Measurements from ENCODE around the gene LTK. TPM values are rescaled to one million over a fixed set of nuclear protein-coding genes. Genes with fewer than 3 reads are reported as not detected.
"Not testable (repeated sequence)": the region's sequence is repeated elsewhere in the genome, so short reads cannot be mapped to it uniquely, and the experiment has no call there.

The LTK gene
- total RNA-seq, 1 experiment from 2014 or later, result 5.4 TPM

- POLR2A ChIA-PET (ENCODE audit: low non-redundant PET), result no interaction called here
- Histone ChIP-seq H3K36me3 (ENCODE audit: insufficient read depth, low read length, poor library complexity, severe bottlenecking) (peaks cover 72% of the 10 kb centered on the region), H3K27ac (ENCODE audit: low read depth, low read length, poor library complexity, severe bottlenecking) (no peak overlapping the region), H3K9me3 (ENCODE audit: low read depth, low read length, poor library complexity, severe bottlenecking) (no peaks in the 10 kb centered on the region), H3K4me1 (ENCODE audit: insufficient read depth, low read length, poor library complexity, severe bottlenecking) (no peaks in the 10 kb centered on the region), H3K4me3 (ENCODE audit: low read depth, low read length, poor library complexity, severe bottlenecking) (no peak overlapping the region), H3K27me3 (replicated peaks; ENCODE audit: insufficient read depth, low read depth, low read length, poor library complexity) (no peaks in the 10 kb centered on the region)
- CTCF ChIA-PET, result no interaction called here
- BruUV-seq (replicated peaks), result no TSS peak
- no peak for DNase-seq (ENCODE audit: low spot score)
- intact Hi-C loops (cut with micrococcal nuclease; ENCODE audit: unreplicated experiment), result no loop called here
- TF ChIP-seq EZH2 (IDR thresholded peaks at IDR 0.05; ENCODE audit: borderline replicate concordance, low read depth, low read length, poor library complexity, severe bottlenecking), result no peak
- TF ChIP-seq, protein P1, sequence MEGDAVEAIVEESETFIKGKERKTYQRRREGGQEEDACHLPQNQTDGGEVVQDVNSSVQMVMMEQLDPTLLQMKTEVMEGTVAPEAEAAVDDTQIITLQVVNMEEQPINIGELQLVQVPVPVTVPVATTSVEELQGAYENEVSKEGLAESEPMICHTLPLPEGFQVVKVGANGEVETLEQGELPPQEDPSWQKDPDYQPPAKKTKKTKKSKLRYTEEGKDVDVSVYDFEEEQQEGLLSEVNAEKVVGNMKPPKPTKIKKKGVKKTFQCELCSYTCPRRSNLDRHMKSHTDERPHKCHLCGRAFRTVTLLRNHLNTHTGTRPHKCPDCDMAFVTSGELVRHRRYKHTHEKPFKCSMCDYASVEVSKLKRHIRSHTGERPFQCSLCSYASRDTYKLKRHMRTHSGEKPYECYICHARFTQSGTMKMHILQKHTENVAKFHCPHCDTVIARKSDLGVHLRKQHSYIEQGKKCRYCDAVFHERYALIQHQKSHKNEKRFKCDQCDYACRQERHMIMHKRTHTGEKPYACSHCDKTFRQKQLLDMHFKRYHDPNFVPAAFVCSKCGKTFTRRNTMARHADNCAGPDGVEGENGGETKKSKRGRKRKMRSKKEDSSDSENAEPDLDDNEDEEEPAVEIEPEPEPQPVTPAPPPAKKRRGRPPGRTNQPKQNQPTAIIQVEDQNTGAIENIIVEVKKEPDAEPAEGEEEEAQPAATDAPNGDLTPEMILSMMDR (conservative IDR thresholded peaks at IDR 0.05; ENCODE audit: low read depth, low read length), result no peak
Measured at GRCh38 chr15:41474436-41474835, 39.2 kb downstream of the LTK start.

DNA sequence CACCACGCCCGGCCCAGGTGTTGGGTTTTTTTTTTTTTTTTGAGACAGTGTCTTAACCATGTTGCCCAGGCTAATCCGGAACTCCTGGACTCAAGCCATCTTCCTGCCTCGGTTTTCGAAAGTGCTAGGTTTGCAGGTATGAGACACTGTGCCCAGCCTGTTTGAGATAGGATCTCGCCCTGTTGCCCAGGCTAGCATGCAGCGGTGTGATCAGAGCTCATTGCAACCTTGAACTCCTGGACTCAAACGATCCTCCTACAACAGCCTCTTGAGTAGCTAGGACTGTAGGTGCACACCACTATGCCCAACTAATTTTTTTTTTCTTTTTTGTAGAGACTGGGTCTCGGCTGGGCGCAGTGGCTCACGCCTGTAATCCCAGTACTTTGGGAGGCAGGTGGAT is 40.2 kb downstream of the LTK start:
- DNase-seq (ENCODE audit: low spot score), result no peak
- Histone ChIP-seq H3K36me3 (ENCODE audit: insufficient read depth, low read length, poor library complexity, severe bottlenecking) (peaks cover 70% of the 10 kb centered on the region), H3K27ac (ENCODE audit: low read depth, low read length, poor library complexity, severe bottlenecking) (no peak overlapping the region), H3K4me1 (ENCODE audit: insufficient read depth, low read length, poor library complexity, severe bottlenecking) (no peaks in the 10 kb centered on the region), H3K9me3 (ENCODE audit: low read depth, low read length, poor library complexity, severe bottlenecking) (no peaks in the 10 kb centered on the region), H3K4me3 (ENCODE audit: low read depth, low read length, poor library complexity, severe bottlenecking) (no peak overlapping the region), H3K27me3 (replicated peaks; ENCODE audit: insufficient read depth, low read depth, low read length, poor library complexity) (no peaks in the 10 kb centered on the region)
- TF ChIP-seq EZH2 (IDR thresholded peaks at IDR 0.05; ENCODE audit: borderline replicate concordance, low read depth, low read length, poor library complexity, severe bottlenecking), result no peak
- TF ChIP-seq, protein P1 (conservative IDR thresholded peaks at IDR 0.05; ENCODE audit: low read depth, low read length), result no peak
- ChIA-PET POLR2A (ENCODE audit: low non-redundant PET) (no interaction called here), CTCF (no interaction called here)
- BruUV-seq (replicated peaks), result no TSS peak
- intact Hi-C loops (cut with micrococcal nuclease; ENCODE audit: unreplicated experiment), result no loop called here

GRCh38 chr15:41469644-41470043 is 44.0 kb downstream of the LTK start:
- H3K27ac ChIP-seq (ENCODE audit: low read depth, low read length, poor library complexity, severe bottlenecking); H3K4me3 ChIP-seq (ENCODE audit: low read depth, low read length, poor library complexity, severe bottlenecking); DNase-seq (ENCODE audit: low spot score); H3K4me1 ChIP-seq (ENCODE audit: insufficient read depth, low read length, poor library complexity, severe bottlenecking); BruUV-seq (replicated peaks); H3K27me3 ChIP-seq (replicated peaks; ENCODE audit: insufficient read depth, low read depth, low read length, poor library complexity); POLR2A ChIA-PET (ENCODE audit: low non-redundant PET); H3K9me3 ChIP-seq (ENCODE audit: low read depth, low read length, poor library complexity, severe bottlenecking): not testable (repeated sequence)
- CTCF ChIA-PET, result interaction anchor here (0.6 kb wide), 1 partner anchor 9 kb away, joined by 3 read pairs; no protein-coding TSS in a partner anchor
- peaks cover 59% of the 10 kb centered on the region for H3K36me3 ChIP-seq (ENCODE audit: insufficient read depth, low read length, poor library complexity, severe bottlenecking)
- intact Hi-C loops (cut with micrococcal nuclease; ENCODE audit: unreplicated experiment), result loop anchor here (5.0 kb wide), 1 partner anchor 433 kb away; no protein-coding TSS in a partner anchor

DNA sequence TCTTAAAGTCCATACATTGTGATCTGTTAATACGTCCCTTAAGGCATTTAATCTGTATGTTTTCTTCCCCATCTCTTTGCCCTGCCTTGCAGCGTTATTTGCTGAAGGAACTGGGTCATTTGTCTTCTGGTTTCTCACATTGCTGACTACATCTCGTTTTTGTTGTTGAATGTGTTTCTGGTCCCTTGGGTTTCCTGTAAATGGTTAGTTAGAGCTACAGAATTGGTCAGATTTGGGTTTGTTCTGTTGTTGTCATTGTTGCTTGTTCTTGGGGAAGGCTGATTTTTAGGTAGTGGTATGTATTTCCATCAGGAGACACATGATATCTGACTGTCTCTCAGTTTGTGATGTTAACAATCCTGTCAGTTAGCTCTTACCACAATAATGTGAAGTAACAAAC is 46.9 kb downstream of the LTK start:
- TF ChIP-seq EZH2 (IDR thresholded peaks at IDR 0.05; ENCODE audit: borderline replicate concordance, low read depth, low read length, poor library complexity, severe bottlenecking), result no peak
- TF ChIP-seq, protein P1 (conservative IDR thresholded peaks at IDR 0.05; ENCODE audit: low read depth, low read length), result no peak
- BruUV-seq (replicated peaks), result no TSS peak
- intact Hi-C loops (cut with micrococcal nuclease; ENCODE audit: unreplicated experiment), result loop anchor here (5.0 kb wide), 1 partner anchor 436 kb away; no protein-coding TSS in a partner anchor
- no peaks in the 10 kb centered on the region for H3K9me3 ChIP-seq (ENCODE audit: low read depth, low read length, poor library complexity, severe bottlenecking)
- H3K27ac ChIP-seq (ENCODE audit: low read depth, low read length, poor library complexity, severe bottlenecking), result no peak overlapping the region
- H3K36me3 ChIP-seq (ENCODE audit: insufficient read depth, low read length, poor library complexity, severe bottlenecking), result peaks cover 60% of the 10 kb centered on the region
- no peak overlapping the region for H3K4me3 ChIP-seq (ENCODE audit: low read depth, low read length, poor library complexity, severe bottlenecking)
- DNase-seq (ENCODE audit: low spot score), result no peak
- no peaks in the 10 kb centered on the region for H3K4me1 ChIP-seq (ENCODE audit: insufficient read depth, low read length, poor library complexity, severe bottlenecking)
- H3K27me3 ChIP-seq (replicated peaks; ENCODE audit: insufficient read depth, low read depth, low read length, poor library complexity), result no peaks in the 10 kb centered on the region
- ChIA-PET CTCF (interaction anchor here (1.2 to 2.1 kb wide), 2 partner anchors 137 to 438 kb away, joined by 6 to 10 read pairs; no protein-coding TSS in a partner anchor), POLR2A (ENCODE audit: low non-redundant PET) (no interaction called here)
